H9 (cell line): ENCODE measurements around the gene TCAF1. TPM values are rescaled to one million over a fixed set of nuclear protein-coding genes. Genes with fewer than 3 reads are reported as not detected.

Source experiments
- DNase-seq: peaks from one replicate; pipeline ENCODE4 v3.0.0-alpha.2; 2017
- H2AFZ ChIP-seq: one replicate; pipeline ENCODE4 v1.6.1; 2013; ENCODE audit warnings: mild to moderate bottlenecking, low read length, control low read depth, moderate library complexity
- H2AK5ac ChIP-seq: 2 replicates; pipeline ENCODE4 v1.6.1; 2013; ENCODE audit warnings: low read length, control low read depth, mixed read lengths; ENCODE audit not compliant: insufficient read length
- H2BK120ac ChIP-seq: one replicate; pipeline ENCODE4 v1.6.1; 2013; ENCODE audit warnings: low read depth, mild to moderate bottlenecking, low read length, control low read depth, inconsistent platforms; ENCODE audit not compliant: poor library complexity, severe bottlenecking
- H2BK12ac ChIP-seq: 2 replicates; pipeline ENCODE4 v1.6.1; 2013; ENCODE audit warnings: low read length, control low read depth, mixed read lengths, low read depth; ENCODE audit not compliant: insufficient read length
- H2BK15ac ChIP-seq: 2 replicates; pipeline ENCODE4 v1.6.1; 2013; ENCODE audit warnings: low read depth, low read length, control low read depth
- H2BK20ac ChIP-seq: one replicate; pipeline ENCODE4 v1.6.1; 2013; ENCODE audit warnings: low read depth, mild to moderate bottlenecking, low read length, control low read depth, inconsistent platforms; ENCODE audit not compliant: poor library complexity, severe bottlenecking
- H2BK5ac ChIP-seq: 2 replicates; pipeline ENCODE4 v1.6.1; 2013; ENCODE audit warnings: low read length, control low read depth, mixed read lengths; ENCODE audit not compliant: insufficient read length
- H3K14ac ChIP-seq: 2 replicates; pipeline ENCODE4 v1.6.1; 2013; ENCODE audit warnings: low read length, control low read depth; ENCODE audit not compliant: insufficient read depth
- H3K18ac ChIP-seq: 2 replicates; pipeline ENCODE4 v1.6.1; 2013; ENCODE audit warnings: low read depth, mild to moderate bottlenecking, mixed read lengths, low read length, control low read depth; ENCODE audit not compliant: insufficient read length
- H3K23ac ChIP-seq: 2 replicates; pipeline ENCODE4 v1.6.1; 2013; ENCODE audit warnings: low read length, control low read depth, mixed read lengths, low read depth; ENCODE audit not compliant: insufficient read length
- H3K23me2 ChIP-seq: 2 replicates; pipeline ENCODE4 v1.6.1; 2013; ENCODE audit warnings: low read depth, mild to moderate bottlenecking, mixed read lengths, low read length, control low read depth; ENCODE audit not compliant: insufficient read length, poor library complexity, severe bottlenecking
- H3K27ac ChIP-seq: 2 replicates; pipeline ENCODE4 v1.5.1; 2013; ENCODE audit warnings: low read length, control low read depth, mixed read lengths, low read depth; ENCODE audit not compliant: insufficient read length
- H3K27me3 ChIP-seq: 2 replicates; pipeline ENCODE4 v1.6.1; 2013; ENCODE audit warnings: low read length, control low read depth, inconsistent platforms; ENCODE audit not compliant: insufficient read depth
- H3K4ac ChIP-seq: 2 replicates; pipeline ENCODE4 v1.6.1; 2013; ENCODE audit warnings: low read depth, mild to moderate bottlenecking, control low read depth, inconsistent platforms, low read length, moderate library complexity
- H3K4me1 ChIP-seq: 2 replicates; pipeline ENCODE4 v1.6.1; 2013; ENCODE audit warnings: low read length, control low read depth, inconsistent platforms; ENCODE audit not compliant: insufficient read depth
- H3K4me2 ChIP-seq: 2 replicates; pipeline ENCODE4 v1.6.1; 2013; ENCODE audit warnings: low read length, control low read depth, mixed read lengths; ENCODE audit not compliant: insufficient read length, insufficient read depth
- H3K56ac ChIP-seq: 2 replicates; pipeline ENCODE4 v1.6.1; 2013; ENCODE audit warnings: low read depth, mild to moderate bottlenecking, mixed read lengths, low read length, control low read depth; ENCODE audit not compliant: insufficient read length
- H3K79me1 ChIP-seq: 2 replicates; pipeline ENCODE4 v1.6.1; 2013; ENCODE audit warnings: low read depth, mild to moderate bottlenecking, moderate library complexity, low read length, control low read depth, inconsistent platforms; ENCODE audit not compliant: insufficient read depth, poor library complexity, severe bottlenecking
- H3K79me2 ChIP-seq: 2 replicates; pipeline ENCODE4 v1.6.1; 2013; ENCODE audit warnings: low read length, control low read depth, inconsistent platforms; ENCODE audit not compliant: insufficient read depth
- H3K9ac ChIP-seq: 2 replicates; pipeline ENCODE4 v1.6.1; 2013; ENCODE audit warnings: low read length, control low read depth, mixed read lengths; ENCODE audit not compliant: insufficient read length; ENCODE audit errors: extremely low read depth
- H3K9me3 ChIP-seq: one replicate; pipeline ENCODE4 v1.6.1; 2013; ENCODE audit warnings: low read depth, low read length, inconsistent platforms; ENCODE audit not compliant: control insufficient read depth
- H3T11ph ChIP-seq: one replicate; pipeline ENCODE4 v1.6.1; 2013; ENCODE audit warnings: mild to moderate bottlenecking, low read length, control low read depth, inconsistent platforms
- H4K20me1 ChIP-seq: one replicate; pipeline ENCODE4 v1.6.1; 2013; ENCODE audit not compliant: control insufficient read depth, insufficient read length, insufficient read depth
- H4K5ac ChIP-seq: 2 replicates; pipeline ENCODE4 v1.6.1; 2013; ENCODE audit warnings: low read depth, mild to moderate bottlenecking, mixed read lengths, low read length, control low read depth; ENCODE audit not compliant: insufficient read length
- H4K8ac ChIP-seq: replicated peaks from 2 replicates; pipeline ENCODE4 v1.6.1; 2013; ENCODE audit warnings: low read length, control low read depth, mixed read lengths, low read depth; ENCODE audit not compliant: insufficient read length
- H4K91ac ChIP-seq: 2 replicates; pipeline ENCODE4 v1.6.1; 2013; ENCODE audit warnings: low read depth, mild to moderate bottlenecking, moderate library complexity, mixed read lengths, low read length, control low read depth; ENCODE audit not compliant: insufficient read length
- H3K27ac Mint-ChIP-seq, 3 experiments: 2 replicates in 2 of 3; 3 replicates in 1 of 3; pipeline ENCODE4 v1.8.0; 2020 to 2021; ENCODE audit warnings: mixed read lengths in 3 of 3, mild to moderate bottlenecking in 1 of 3, moderate library complexity in 1 of 3
- H3K27me3 Mint-ChIP-seq: 2 replicates; pipeline ENCODE4 v1.8.0; 2021; ENCODE audit warnings: low read depth, mild to moderate bottlenecking, moderate library complexity, mixed read lengths
- H3K36me3 Mint-ChIP-seq, 3 experiments: 2 replicates in 2 of 3; 3 replicates in 1 of 3; pipeline ENCODE4 v1.8.0; 2020 to 2021; ENCODE audit warnings: low read depth in 3 of 3, mixed read lengths in 3 of 3; ENCODE audit not compliant: insufficient read depth in 1 of 3
- H3K4me1 Mint-ChIP-seq, 2 experiments: 2 replicates each; pipeline ENCODE4 v1.8.0; 2020; ENCODE audit warnings: mixed read lengths in 2 of 2
- H3K4me3 Mint-ChIP-seq, 2 experiments: 2 replicates in 1 of 2; 3 replicates in 1 of 2; pipeline ENCODE4 v1.8.0; 2020 to 2021; ENCODE audit warnings: mild to moderate bottlenecking in 2 of 2, mixed read lengths in 2 of 2, moderate library complexity in 1 of 2
- H3K9me3 Mint-ChIP-seq, 2 experiments: 2 replicates in 1 of 2; 3 replicates in 1 of 2; pipeline ENCODE4 v1.8.0; 2020; ENCODE audit warnings: mild to moderate bottlenecking in 2 of 2, mixed read lengths in 2 of 2, moderate library complexity in 1 of 2
- CTCF ChIP-seq: fragments of 200-600 bp; sonication (generic); conservative IDR thresholded peaks from 3 replicates; pipeline ENCODE4 v1.8.0; 2021; ENCODE audit warnings: antibody characterized with exemption, mild to moderate bottlenecking
- WGBS: extraction: QIAGEN DNeasy Blood & Tissue Kit; methylation state at CpG from one replicate; pipeline ENCODE4 v1.1.7; 2013; ENCODE audit warnings: missing lambda C conversion rate, low lambda C conversion rate, mixed read lengths; ENCODE audit not compliant: insufficient read length; ENCODE audit errors: extremely low coverage; 5-methylcytosine and 5-hydroxymethylcytosine counted together
- total RNA-seq: library from RNA; stranded (reverse); gene quantifications from 2 replicates; pipeline ENCODE4 v1.2.1, GENCODE V29; 2021

TCAF1 gene
- total RNA-seq, 1 experiment from 2014 or later: 46.8 TPM

DNA sequence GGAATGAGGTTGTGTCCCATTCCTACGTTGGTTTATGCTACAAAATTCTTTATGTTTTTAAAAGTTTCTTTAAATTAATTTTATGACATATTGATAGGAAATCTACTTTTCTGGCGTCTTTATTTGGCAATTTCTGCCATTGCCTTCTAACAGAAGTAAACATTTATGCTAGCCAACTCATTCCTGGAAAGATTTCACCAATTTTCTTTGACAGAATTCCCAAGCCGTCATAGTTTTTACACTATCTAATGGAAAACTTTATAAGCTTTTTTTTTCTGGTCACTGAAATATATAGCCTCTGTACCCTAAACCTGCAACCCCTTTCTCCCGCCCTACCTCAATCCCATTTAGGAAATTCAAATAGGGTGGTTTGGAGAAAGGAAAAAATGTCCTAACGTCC is 6.1 kb upstream of the TCAF1 start:
- H3K23ac ChIP-seq: no peak overlapping the region
- no peak overlapping the region for H4K5ac ChIP-seq
- no peak overlapping the region for H3K56ac ChIP-seq
- H2BK120ac ChIP-seq: no peak overlapping the region
- no peak overlapping the region for H4K91ac ChIP-seq
- H3K27ac ChIP-seq: no peak overlapping the region
- no CpG with 5 or more reads among the region's 5 CpGs for WGBS
- no peak overlapping the region for H2BK12ac ChIP-seq
- H3K4me1 ChIP-seq: peaks cover 3% of the 10 kb centered on the region; the same call in 1 of the 2 replicates
- H3K27ac Mint-ChIP-seq: no peak overlapping the region
- H3K4ac ChIP-seq: no peak overlapping the region
- no peak overlapping the region for H2AFZ ChIP-seq
- no peak overlapping the region for H2AK5ac ChIP-seq
- no peaks in the 10 kb centered on the region for H3K23me2 ChIP-seq
- H4K8ac ChIP-seq: no peak overlapping the region
- H3K9me3 Mint-ChIP-seq: no peaks in the 10 kb centered on the region
- H3K4me1 Mint-ChIP-seq: peaks cover 37 to 39% of the 10 kb centered on the region in 2 experiments
- no peaks in the 10 kb centered on the region for H3K27me3 ChIP-seq
- H3T11ph ChIP-seq: no peak overlapping the region
- H2BK5ac ChIP-seq: no peak overlapping the region
- H4K20me1 ChIP-seq: no peaks in the 10 kb centered on the region
- TF ChIP-seq CTCF: no peak
- no peaks in the 10 kb centered on the region for H3K79me2 ChIP-seq
- no peak overlapping the region for H2BK15ac ChIP-seq
- peaks cover 9% of the 10 kb centered on the region for H3K27me3 Mint-ChIP-seq
- DNase-seq: no peak
- H3K79me1 ChIP-seq: no peaks in the 10 kb centered on the region
- H3K4me3 Mint-ChIP-seq: no peak overlapping the region
- H3K36me3 Mint-ChIP-seq: no peaks in the 10 kb centered on the region
- H3K9ac ChIP-seq: no peak overlapping the region
- H3K14ac ChIP-seq: no peak overlapping the region
- no peaks in the 10 kb centered on the region for H3K9me3 ChIP-seq
- H3K4me2 ChIP-seq: no peak overlapping the region
- no peak overlapping the region for H2BK20ac ChIP-seq
- H3K18ac ChIP-seq: no peak overlapping the region
